Measurements from ENCODE around the gene SCGB2B2. TPM values are rescaled to one million over a fixed set of nuclear protein-coding genes. Genes with fewer than 3 reads are reported as not detected.
A peak's percentile ranks its signal among the peaks of the same experiment; 100 is the strongest.

The SCGB2B2 gene
- total RNA-seq, 1 experiment from 2014 or later: 1.00 TPM

- no peaks in the 10 kb centered on the region for H3K36me3 Mint-ChIP-seq (ENCODE audit: insufficient read depth, unreplicated experiment)
- Histone ChIP-seq H3K36me3 (ENCODE audit: control insufficient read depth, insufficient read depth, low read length) (no peaks in the 10 kb centered on the region), H3K4me1 (no peaks in the 10 kb centered on the region), H3K27me3 (replicated peaks; ENCODE audit: control insufficient read depth, insufficient read depth, low read length) (no peaks in the 10 kb centered on the region), H3K9me3 (no peaks in the 10 kb centered on the region), H3K4me3 (ENCODE audit: low read depth, low read length) (no peak overlapping the region)
- H3K27me3 Mint-ChIP-seq (ENCODE audit: insufficient read depth, unreplicated experiment): no peaks in the 10 kb centered on the region
- ChIA-PET POLR2A (no interaction called here), CTCF (interaction anchor here (1.0 kb wide), 1 partner anchor 13 kb away, joined by 3 read pairs; the partner anchor contains the start of gene ZNF302)
- DNase-seq: no peak
- no peak for TF ChIP-seq CTCF (IDR thresholded peaks at IDR 0.05; ENCODE audit: insufficient read depth in 1 of 2, low read depth in 1 of 2, low read length in 1 of 2, severe bottlenecking in 1 of 2, unreplicated experiment in 1 of 2)
- intact Hi-C loops (cut with micrococcal nuclease; ENCODE audit: unreplicated experiment): no loop called here
- H3K9me3 Mint-ChIP-seq (ENCODE audit: unreplicated experiment): no peaks in the 10 kb centered on the region
- no peak overlapping the region for H3K27ac Mint-ChIP-seq (ENCODE audit: unreplicated experiment)
- no peaks in the 10 kb centered on the region for H3K4me1 Mint-ChIP-seq (ENCODE audit: low read depth, unreplicated experiment)
- no peak overlapping the region for H3K4me3 Mint-ChIP-seq (ENCODE audit: unreplicated experiment)
- BruUV-seq (replicated peaks): no TSS peak
These were observed 12.1 kb downstream of the SCGB2B2 start for GRCh38 chr19:34664870-34665269.

GRCh38 chr19:34664168-34664567 is 12.8 kb downstream of the SCGB2B2 start:
- Mint-ChIP-seq H3K4me1 (ENCODE audit: low read depth, unreplicated experiment) (no peaks in the 10 kb centered on the region), H3K4me3 (ENCODE audit: unreplicated experiment) (no peak overlapping the region), H3K9me3 (ENCODE audit: unreplicated experiment) (no peaks in the 10 kb centered on the region), H3K27ac (ENCODE audit: unreplicated experiment) (no peak overlapping the region), H3K36me3 (ENCODE audit: insufficient read depth, unreplicated experiment) (no peaks in the 10 kb centered on the region), H3K27me3 (ENCODE audit: insufficient read depth, unreplicated experiment) (no peaks in the 10 kb centered on the region)
- H3K4me3 ChIP-seq (ENCODE audit: low read depth, low read length): no peak overlapping the region
- H3K4me1 ChIP-seq: no peaks in the 10 kb centered on the region
- H3K36me3 ChIP-seq (ENCODE audit: control insufficient read depth, insufficient read depth, low read length): no peaks in the 10 kb centered on the region
- POLR2A ChIA-PET: no interaction called here
- no peaks in the 10 kb centered on the region for H3K9me3 ChIP-seq
- no peak for DNase-seq
- no TSS peak for BruUV-seq (replicated peaks)
- CTCF ChIA-PET: interaction anchor here (1.0 kb wide), 1 partner anchor 14 kb away, joined by 3 read pairs; the partner anchor contains the start of gene ZNF302
- intact Hi-C loops (cut with micrococcal nuclease; ENCODE audit: unreplicated experiment): no loop called here
- TF ChIP-seq CTCF (IDR thresholded peaks at IDR 0.05; ENCODE audit: insufficient read depth in 1 of 2, low read depth in 1 of 2, low read length in 1 of 2, severe bottlenecking in 1 of 2, unreplicated experiment in 1 of 2): no peak
- H3K27me3 ChIP-seq (replicated peaks; ENCODE audit: control insufficient read depth, insufficient read depth, low read length): no peaks in the 10 kb centered on the region

GRCh38 chr19:34662919-34663318 is 14.0 kb downstream of the SCGB2B2 start:
- BruUV-seq (replicated peaks): no TSS peak
- H3K4me1 ChIP-seq: no peaks in the 10 kb centered on the region
- POLR2A ChIA-PET: no interaction called here
- no peaks in the 10 kb centered on the region for H3K9me3 ChIP-seq
- H3K27me3 ChIP-seq (replicated peaks; ENCODE audit: control insufficient read depth, insufficient read depth, low read length): no peaks in the 10 kb centered on the region
- H3K36me3 ChIP-seq (ENCODE audit: control insufficient read depth, insufficient read depth, low read length): no peaks in the 10 kb centered on the region
- CTCF ChIA-PET: no interaction called here
- H3K4me3 Mint-ChIP-seq (ENCODE audit: unreplicated experiment): no peak overlapping the region
- peaks cover 3% of the 10 kb centered on the region for H3K27me3 Mint-ChIP-seq (ENCODE audit: insufficient read depth, unreplicated experiment)
- DNase-seq: peak in 1 of 2 experiments; percentile 35
- peak; percentile 15 to 24 for TF ChIP-seq CTCF (IDR thresholded peaks at IDR 0.05; ENCODE audit: insufficient read depth in 1 of 2, low read depth in 1 of 2, low read length in 1 of 2, severe bottlenecking in 1 of 2, unreplicated experiment in 1 of 2)
- H3K27ac Mint-ChIP-seq (ENCODE audit: unreplicated experiment): no peak overlapping the region
- H3K9me3 Mint-ChIP-seq (ENCODE audit: unreplicated experiment): no peaks in the 10 kb centered on the region
- no peak overlapping the region for H3K4me3 ChIP-seq (ENCODE audit: low read depth, low read length)
- H3K4me1 Mint-ChIP-seq (ENCODE audit: low read depth, unreplicated experiment): no peaks in the 10 kb centered on the region
- no peaks in the 10 kb centered on the region for H3K36me3 Mint-ChIP-seq (ENCODE audit: insufficient read depth, unreplicated experiment)
- intact Hi-C loops (cut with micrococcal nuclease; ENCODE audit: unreplicated experiment): loop anchor here (1.0 kb wide), 1 partner anchor 107 kb away; no protein-coding TSS in a partner anchor
